OCI-LY7 (cell line): ENCODE data around the gene ETV3L.
"Not testable (repeated sequence)": the region's sequence is repeated elsewhere in the genome, so short reads cannot be mapped to it uniquely, and the experiment has no call there.

Experiments used
- EZH2phosphoT487 ChIP-seq: fragments of 200-600 bp; sonication (generic); IDR thresholded peaks from 2 replicates; pipeline ENCODE4 v1.6.1; 2018; ENCODE audit warnings: low read depth, borderline replicate concordance, mild to moderate bottlenecking, mixed run types, antibody characterized with exemption, low read length, moderate library complexity, mixed read lengths
- TF ChIP-seq, protein P1 (sequence below): fragments of 200-600 bp; sonication (generic); conservative IDR thresholded peaks from 2 replicates; pipeline ENCODE4 v1.5.1; 2014; ENCODE audit warnings: mild to moderate bottlenecking, antibody characterized with exemption, low read length, moderate library complexity, mixed read lengths

DNA sequence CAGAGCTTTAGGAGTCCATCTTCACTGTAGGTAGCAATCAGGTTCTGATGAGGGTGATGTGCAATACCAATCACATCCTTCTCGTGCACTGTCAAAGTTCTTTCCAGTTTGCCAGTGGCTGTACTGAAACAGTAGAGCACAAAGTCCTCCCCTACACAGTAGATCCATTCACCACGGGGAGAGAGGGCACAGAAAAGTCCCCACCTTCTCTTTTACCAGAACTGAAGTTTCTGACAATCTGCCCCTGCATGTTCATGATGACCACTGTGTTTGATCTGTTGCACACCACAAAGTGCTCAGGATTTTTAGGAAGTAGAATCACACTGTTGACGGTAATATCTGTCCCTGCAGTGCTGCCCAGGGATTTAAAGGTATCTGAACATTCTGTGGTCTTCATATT, 40.4 kb downstream of the ETV3L start:
- TF ChIP-seq, protein P1, sequence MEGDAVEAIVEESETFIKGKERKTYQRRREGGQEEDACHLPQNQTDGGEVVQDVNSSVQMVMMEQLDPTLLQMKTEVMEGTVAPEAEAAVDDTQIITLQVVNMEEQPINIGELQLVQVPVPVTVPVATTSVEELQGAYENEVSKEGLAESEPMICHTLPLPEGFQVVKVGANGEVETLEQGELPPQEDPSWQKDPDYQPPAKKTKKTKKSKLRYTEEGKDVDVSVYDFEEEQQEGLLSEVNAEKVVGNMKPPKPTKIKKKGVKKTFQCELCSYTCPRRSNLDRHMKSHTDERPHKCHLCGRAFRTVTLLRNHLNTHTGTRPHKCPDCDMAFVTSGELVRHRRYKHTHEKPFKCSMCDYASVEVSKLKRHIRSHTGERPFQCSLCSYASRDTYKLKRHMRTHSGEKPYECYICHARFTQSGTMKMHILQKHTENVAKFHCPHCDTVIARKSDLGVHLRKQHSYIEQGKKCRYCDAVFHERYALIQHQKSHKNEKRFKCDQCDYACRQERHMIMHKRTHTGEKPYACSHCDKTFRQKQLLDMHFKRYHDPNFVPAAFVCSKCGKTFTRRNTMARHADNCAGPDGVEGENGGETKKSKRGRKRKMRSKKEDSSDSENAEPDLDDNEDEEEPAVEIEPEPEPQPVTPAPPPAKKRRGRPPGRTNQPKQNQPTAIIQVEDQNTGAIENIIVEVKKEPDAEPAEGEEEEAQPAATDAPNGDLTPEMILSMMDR, result not testable (repeated sequence)
- not testable (repeated sequence) for TF ChIP-seq EZH2phosphoT487
